ENCODE data around the gene LAT. TPM values are rescaled to one million over a fixed set of nuclear protein-coding genes. Genes with fewer than 3 reads are reported as not detected.

The LAT gene
- polyA plus RNA-seq, 1 of the 3 experiments (the other 2 are of a cell fraction): 8.0 TPM

GRCh38 chr16:29022196-29022595, 37.3 kb downstream of the LAT start:
- no peaks in the 10 kb centered on the region for H3F3A ChIP-seq (replicated peaks; ENCODE audit: insufficient read depth)
- H3K36me3 ChIP-seq (replicated peaks in 1 of 2; ENCODE audit: control insufficient read depth in 1 of 2, insufficient read depth in 2 of 2, low read length in 1 of 2): no peaks in the 10 kb centered on the region
- peaks cover 17% of the 10 kb centered on the region; the same call in 1 of the 2 replicates for H3K27me3 ChIP-seq (ENCODE audit: insufficient read depth)
- WGBS (ENCODE audit: low lambda C conversion rate): 65% methylated on average over 5 of the region's 5 CpGs
- H3K27ac ChIP-seq (ENCODE audit: low read depth in 2 of 2, low read length in 1 of 2): no peak overlapping the region
- ChIA-PET POLR2A (no interaction called here), CTCF (no interaction called here)
- no peaks in the 10 kb centered on the region for H3K4me1 ChIP-seq (ENCODE audit: control insufficient read depth in 1 of 2, insufficient read depth in 2 of 2, low read depth in 1 of 2, low read length in 1 of 2)
- no peaks in the 10 kb centered on the region for H3K79me2 ChIP-seq (ENCODE audit: insufficient read depth)
- no peak overlapping the region for H3K9ac ChIP-seq
- DNase-seq: no peak
- no peaks in the 10 kb centered on the region for H4K20me1 ChIP-seq (ENCODE audit: insufficient read depth)
- no peak overlapping the region for H3K4me2 ChIP-seq
- no peaks in the 10 kb centered on the region for H3K9me2 ChIP-seq
- H2AFZ ChIP-seq (ENCODE audit: low read depth): no peak overlapping the region
- H3K9me3 ChIP-seq: no peaks in the 10 kb centered on the region
- TF ChIP-seq RAD21 (IDR thresholded peaks at IDR 0.05; ENCODE audit: low read length) (no peak), TAF1 (IDR thresholded peaks at IDR 0.05; ENCODE audit: borderline replicate concordance, low read depth, low read length) (no peak), ELF1 (IDR thresholded peaks at IDR 0.05) (no peak), IRF3 (IDR thresholded peaks at IDR 0.05; ENCODE audit: low read depth, low read length) (no peak), MEF2A (IDR thresholded peaks at IDR 0.05; ENCODE audit: borderline replicate concordance, low read depth) (no peak), FOXJ3 (CRISPR knock-in tag; IDR thresholded peaks at IDR 0.05) (no peak), CHD2 (IDR thresholded peaks at IDR 0.05; ENCODE audit: low read length, partially characterized antibody) (no peak), RXRA (IDR thresholded peaks at IDR 0.05; ENCODE audit: borderline replicate concordance, low read depth) (no peak), SIN3A (IDR thresholded peaks at IDR 0.05; ENCODE audit: borderline replicate concordance, low read depth, low read length) (no peak)
- no peak overlapping the region for H3K4me3 ChIP-seq (ENCODE audit: low read depth in 2 of 2, low read length in 1 of 2)

- ChIA-PET CTCF (no interaction called here), POLR2A (no interaction called here)
- H3K9me3 ChIP-seq: no peaks in the 10 kb centered on the region
- TF ChIP-seq FOSL2 (IDR thresholded peaks at IDR 0.05; ENCODE audit: borderline replicate concordance, low read depth) (peak; percentile 10; the same call in 1 of the 2 replicates), GATA2 (CRISPR knock-in tag; IDR thresholded peaks at IDR 0.05) (no peak)
- 68% methylated on average over 11 of the region's 15 CpGs for WGBS (ENCODE audit: low lambda C conversion rate)
- no peak overlapping the region for H3K4me2 ChIP-seq
- H3K27me3 ChIP-seq (ENCODE audit: insufficient read depth): peaks cover 17% of the 10 kb centered on the region; the same call in 1 of the 2 replicates
- no peaks in the 10 kb centered on the region for H4K20me1 ChIP-seq (ENCODE audit: insufficient read depth)
- H3F3A ChIP-seq (replicated peaks; ENCODE audit: insufficient read depth): no peaks in the 10 kb centered on the region
- H3K9ac ChIP-seq: no peak overlapping the region
- no peak overlapping the region for H3K27ac ChIP-seq (ENCODE audit: low read depth in 2 of 2, low read length in 1 of 2)
- no peaks in the 10 kb centered on the region for H3K79me2 ChIP-seq (ENCODE audit: insufficient read depth)
- H3K4me1 ChIP-seq (ENCODE audit: control insufficient read depth in 1 of 2, insufficient read depth in 2 of 2, low read depth in 1 of 2, low read length in 1 of 2): no peaks in the 10 kb centered on the region; a peak in 1 of 4 replicates
- no peak overlapping the region for H2AFZ ChIP-seq (ENCODE audit: low read depth)
- no peaks in the 10 kb centered on the region for H3K9me2 ChIP-seq
- H3K36me3 ChIP-seq (replicated peaks in 1 of 2; ENCODE audit: control insufficient read depth in 1 of 2, insufficient read depth in 2 of 2, low read length in 1 of 2): no peaks in the 10 kb centered on the region
- no peak overlapping the region for H3K4me3 ChIP-seq (ENCODE audit: low read depth in 2 of 2, low read length in 1 of 2)
- no peak for DNase-seq
Observed at GRCh38 chr16:29023279-29024277, 38.7 kb downstream of the LAT start.
